Thoracic aorta (tissue), 2 donors: Measurements from ENCODE around the gene CTDP1. TPM values are rescaled to one million over a fixed set of nuclear protein-coding genes. Genes with fewer than 3 reads are reported as not detected.

Experiments
- ATAC-seq: fragments of 150-250 bp; one replicate; pipeline ENCODE4 v1.8.0; 2017; ENCODE audit warnings: low read depth; ENCODE audit not compliant: insufficient number of reproducible peaks, low FRiP score
- DNase-seq: peaks from one replicate; pipeline ENCODE4 v3.0.0-alpha.2; 2020; ENCODE audit warnings: low spot score
- H3K27ac ChIP-seq, 2 donors: fragments of 200-600 bp; sonication (generic); 1 replicate in 1 of 2; 2 replicates in 1 of 2; pipeline ENCODE4 v1.5.1; 2016; ENCODE audit warnings: mild to moderate bottlenecking in 2 of 2, moderate library complexity in 2 of 2
- H3K27me3 ChIP-seq: fragments of 200-600 bp; sonication (generic); replicated peaks from 2 replicates; pipeline ENCODE4 v1.6.0; 2016; ENCODE audit warnings: mild to moderate bottlenecking; ENCODE audit not compliant: insufficient read depth
- H3K36me3 ChIP-seq: fragments of 200-600 bp; sonication (generic); one replicate; pipeline ENCODE4 v1.5.1; 2016
- H3K4me1 ChIP-seq, 2 donors: fragments of 200-600 bp; sonication (generic); 1 replicate in 1 of 2; 2 replicates in 1 of 2; pipeline versions ENCODE4 v1.5.1 to v1.6.0; 2016; ENCODE audit warnings: low read depth in 2 of 2, mild to moderate bottlenecking in 1 of 2; ENCODE audit not compliant: control insufficient read depth in 1 of 2
- H3K4me3 ChIP-seq: fragments of 200-600 bp; sonication (generic); 2 replicates; pipeline ENCODE4 v1.5.1; 2016; ENCODE audit warnings: mild to moderate bottlenecking
- H3K9me3 ChIP-seq: fragments of 200-600 bp; sonication (generic); 2 replicates; pipeline ENCODE4 v1.5.1; 2016
- total RNA-seq, 2 donors: library from RNA; depleted of rRNA; stranded (reverse); fragments of >200 nt; gene quantifications; one replicate each; pipeline versions ENCODE4 v1.1.0 to v1.2.3, GENCODE V29; 2016
- TF ChIP-seq, protein P1 (sequence below): fragments of 200-600 bp; sonication (generic); IDR thresholded peaks from one replicate; pipeline ENCODE4 v1.5.1; 2019; ENCODE audit warnings: antibody characterized with exemption

The CTDP1 gene
- total RNA-seq, 2 donors from 2014 or later = 25.0 to 28.0 TPM

DNA sequence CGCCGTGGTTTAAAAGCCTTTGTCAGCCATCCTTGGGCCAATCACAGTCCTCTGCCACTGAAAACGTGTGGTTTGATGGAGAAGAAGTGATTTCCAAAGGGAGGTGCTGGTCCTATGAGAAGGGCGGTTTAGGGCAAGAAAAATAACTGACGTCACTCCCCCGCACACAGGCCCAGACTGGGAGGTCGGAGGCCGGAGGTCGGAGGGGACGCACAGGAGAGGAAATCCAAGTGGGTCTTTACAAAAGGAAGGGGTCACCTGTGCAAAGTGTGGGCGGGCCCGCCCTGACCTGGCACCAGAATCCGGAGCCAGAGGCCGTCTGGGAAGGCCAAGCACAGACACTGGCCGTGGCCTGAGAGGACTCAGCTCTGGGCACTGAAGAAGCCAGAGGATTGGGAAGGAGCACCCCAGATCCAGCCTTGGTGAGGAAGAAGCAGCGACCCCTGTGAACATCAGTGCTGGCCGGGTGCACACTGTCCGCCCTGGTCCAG is 100.1 kb downstream of the CTDP1 start:
- H3K36me3 ChIP-seq = no peaks in the 10 kb centered on the region
- no peak for ATAC-seq
- DNase-seq = no peak

DNA sequence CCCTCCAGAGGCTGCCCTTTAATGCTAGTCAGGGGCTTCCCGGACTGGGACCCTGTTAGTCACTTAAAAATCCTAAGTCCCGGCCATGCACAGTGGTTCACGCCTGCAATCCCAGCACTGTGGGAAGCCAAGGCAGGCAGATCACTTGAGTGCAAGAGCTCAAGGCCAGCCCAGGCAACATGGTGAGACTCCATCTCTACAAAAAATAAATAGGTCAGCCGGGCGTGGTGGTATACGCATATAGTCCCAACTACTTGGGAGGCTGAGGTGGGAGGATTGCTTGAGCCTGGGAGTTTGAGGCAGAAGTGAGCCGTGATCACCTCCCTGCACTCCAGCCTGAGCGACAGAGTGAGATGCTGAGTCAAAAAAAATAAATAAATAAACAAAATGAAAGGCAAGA is 100.9 kb downstream of the CTDP1 start:
- Histone ChIP-seq H3K4me3 (no peak overlapping the region), H3K9me3 (no peaks in the 10 kb centered on the region), H3K4me1 (no peaks in the 10 kb centered on the region), H3K27ac (no peak overlapping the region), H3K27me3 (no peaks in the 10 kb centered on the region), H3K36me3 (no peaks in the 10 kb centered on the region)
- ATAC-seq = no peak
- TF ChIP-seq, protein P1, sequence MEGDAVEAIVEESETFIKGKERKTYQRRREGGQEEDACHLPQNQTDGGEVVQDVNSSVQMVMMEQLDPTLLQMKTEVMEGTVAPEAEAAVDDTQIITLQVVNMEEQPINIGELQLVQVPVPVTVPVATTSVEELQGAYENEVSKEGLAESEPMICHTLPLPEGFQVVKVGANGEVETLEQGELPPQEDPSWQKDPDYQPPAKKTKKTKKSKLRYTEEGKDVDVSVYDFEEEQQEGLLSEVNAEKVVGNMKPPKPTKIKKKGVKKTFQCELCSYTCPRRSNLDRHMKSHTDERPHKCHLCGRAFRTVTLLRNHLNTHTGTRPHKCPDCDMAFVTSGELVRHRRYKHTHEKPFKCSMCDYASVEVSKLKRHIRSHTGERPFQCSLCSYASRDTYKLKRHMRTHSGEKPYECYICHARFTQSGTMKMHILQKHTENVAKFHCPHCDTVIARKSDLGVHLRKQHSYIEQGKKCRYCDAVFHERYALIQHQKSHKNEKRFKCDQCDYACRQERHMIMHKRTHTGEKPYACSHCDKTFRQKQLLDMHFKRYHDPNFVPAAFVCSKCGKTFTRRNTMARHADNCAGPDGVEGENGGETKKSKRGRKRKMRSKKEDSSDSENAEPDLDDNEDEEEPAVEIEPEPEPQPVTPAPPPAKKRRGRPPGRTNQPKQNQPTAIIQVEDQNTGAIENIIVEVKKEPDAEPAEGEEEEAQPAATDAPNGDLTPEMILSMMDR = no peak
- no peak for DNase-seq

More for the DNA sequence above, 100.1 kb downstream of the CTDP1 start:
- H3K4me3 ChIP-seq = no peak overlapping the region
- no peaks in the 10 kb centered on the region for H3K9me3 ChIP-seq
- H3K27ac ChIP-seq = no peak overlapping the region
- H3K27me3 ChIP-seq = no peaks in the 10 kb centered on the region
- TF ChIP-seq, protein P1 = no peak
- no peaks in the 10 kb centered on the region for H3K4me1 ChIP-seq

DNA sequence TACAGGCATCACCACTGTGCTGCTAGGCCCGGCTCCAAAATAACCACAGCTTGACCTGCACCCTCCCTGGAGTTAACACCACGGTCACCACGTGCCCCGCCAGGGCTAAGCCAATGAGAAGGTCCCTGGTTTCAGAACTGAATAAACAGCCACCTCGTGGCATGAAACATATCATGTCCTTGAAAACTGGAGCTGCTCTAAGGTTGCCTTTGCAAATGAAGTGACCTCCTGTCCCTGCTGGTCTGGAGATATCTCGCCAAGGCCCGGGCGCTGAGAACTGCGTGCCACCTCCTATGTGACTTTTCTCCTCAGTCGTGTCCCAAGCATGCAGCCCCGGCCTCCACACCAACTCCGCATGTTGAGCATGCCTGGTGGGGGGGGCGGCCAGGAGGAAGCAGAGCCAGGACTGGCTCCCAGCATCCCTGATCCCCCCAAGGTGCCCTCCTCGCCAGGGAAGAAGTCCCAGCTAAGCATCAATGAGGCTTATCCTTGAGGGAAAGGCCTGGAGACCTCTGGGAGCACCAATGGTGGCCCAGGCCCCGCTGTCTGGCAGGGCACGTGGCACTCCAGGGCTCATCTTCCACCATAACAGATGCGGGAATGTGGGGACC is 101.8 kb downstream of the CTDP1 start:
- TF ChIP-seq, protein P1 = no peak
- Histone ChIP-seq H3K27me3 (no peaks in the 10 kb centered on the region), H3K36me3 (no peaks in the 10 kb centered on the region), H3K4me1 (no peaks in the 10 kb centered on the region), H3K27ac (no peak overlapping the region), H3K9me3 (no peaks in the 10 kb centered on the region), H3K4me3 (no peak overlapping the region)
- ATAC-seq = no peak
- DNase-seq = no peak

DNA sequence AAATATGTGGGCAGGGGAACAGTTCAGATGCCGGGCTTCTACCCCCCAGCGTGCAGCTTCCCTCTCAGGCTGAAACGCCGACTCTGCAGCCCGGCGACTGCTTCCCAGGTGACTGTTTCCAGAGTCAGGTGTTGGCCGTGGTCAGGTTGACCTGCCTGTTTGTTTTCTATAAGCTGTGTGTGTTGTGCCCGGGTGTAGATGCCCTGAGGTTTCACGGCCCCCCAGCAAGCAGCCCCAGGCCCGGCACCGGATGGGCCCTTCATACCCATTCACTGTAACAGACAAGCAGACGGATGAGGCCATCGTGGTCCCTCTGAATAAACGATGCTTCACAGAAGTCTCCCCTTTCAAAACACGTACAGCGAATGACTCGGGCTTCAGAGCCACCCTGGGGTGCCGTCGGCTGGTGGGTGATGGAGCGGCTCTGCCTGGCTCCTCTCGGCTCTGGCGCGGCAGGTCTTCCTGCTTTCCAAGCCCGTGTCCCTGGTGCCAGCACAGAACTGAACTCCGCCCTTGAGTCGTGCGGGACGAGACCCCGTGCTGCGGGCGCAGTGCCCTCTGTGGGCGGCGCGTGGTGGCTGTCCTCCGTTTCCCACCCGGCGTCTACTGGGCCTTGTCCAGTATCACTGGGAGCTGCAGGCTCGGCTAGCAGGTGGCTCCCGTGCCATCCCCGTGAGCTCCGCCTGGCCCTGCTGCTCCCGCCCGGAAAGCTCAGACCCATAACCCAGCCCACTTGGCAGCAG is 103.1 kb downstream of the CTDP1 start:
- Histone ChIP-seq H3K4me1 (peaks cover 0 to 2% of the 10 kb centered on the region in 2 donors), H3K9me3 (no peaks in the 10 kb centered on the region), H3K36me3 (no peaks in the 10 kb centered on the region), H3K27ac (no peak overlapping the region), H3K27me3 (no peaks in the 10 kb centered on the region), H3K4me3 (no peak overlapping the region)
- TF ChIP-seq, protein P1 = no peak
- no peak for DNase-seq
- no peak for ATAC-seq

DNA sequence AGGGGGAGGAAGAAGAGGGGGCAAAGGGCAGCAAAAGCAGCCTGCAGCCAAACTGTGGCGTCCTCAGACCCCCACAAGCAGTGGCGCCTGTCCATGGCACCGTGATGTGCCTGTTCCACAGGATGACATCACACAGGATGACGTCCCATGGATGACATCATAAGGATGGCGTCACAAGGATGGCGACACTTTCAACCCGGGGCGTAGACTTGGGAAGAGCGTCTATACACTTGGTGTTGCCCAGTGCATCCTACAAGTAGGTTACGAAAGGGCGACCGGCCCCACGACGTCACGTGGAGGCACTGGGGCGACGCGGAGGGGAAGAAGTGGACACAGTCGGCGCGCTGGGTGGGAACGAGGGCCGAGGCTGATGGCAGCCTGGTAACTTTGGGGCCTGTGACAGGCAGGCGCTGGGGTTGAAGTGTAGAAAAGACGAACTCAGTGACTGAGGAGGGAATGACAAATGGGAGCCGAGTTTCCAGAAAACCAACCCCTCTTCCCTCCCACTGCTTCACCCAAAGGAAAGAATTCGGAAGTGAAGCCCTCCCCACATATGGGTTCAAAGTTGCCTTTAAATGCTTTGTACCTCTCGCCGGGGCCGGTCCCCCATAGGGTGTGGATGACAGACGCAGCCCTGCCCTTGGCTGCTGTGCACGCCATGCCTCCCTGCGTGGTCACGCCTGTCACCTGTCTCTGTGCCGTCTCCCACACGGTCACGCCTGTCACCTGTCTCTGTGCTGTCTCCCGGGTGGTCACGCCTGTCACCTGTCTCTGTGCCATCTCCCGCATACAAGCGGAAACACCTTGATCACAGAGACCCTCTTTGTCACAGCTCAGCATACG is 104.7 kb downstream of the CTDP1 start:
- ATAC-seq (no peak), DNase-seq (no peak)
- Histone ChIP-seq H3K9me3 (no peaks in the 10 kb centered on the region), H3K36me3 (no peaks in the 10 kb centered on the region), H3K4me3 (no peak overlapping the region), H3K27ac (no peak overlapping the region), H3K27me3 (no peaks in the 10 kb centered on the region), H3K4me1 (peaks cover 0 to 8% of the 10 kb centered on the region in 2 donors)
- TF ChIP-seq, protein P1 = no peak
